ENCODE results near the gene G0S2. TPM values are rescaled to one million over a fixed set of nuclear protein-coding genes. Genes with fewer than 3 reads are reported as not detected.
A peak's percentile ranks its signal among the peaks of the same experiment; 100 is the strongest.

The G0S2 gene
- total and polyA plus RNA-seq, 10 donors = 12.5 to 126 (median 34.9) TPM

- intact Hi-C loops (cut with DNase I; ENCODE audit: low total_unique reads) = no loop called here
- H3K4me3 ChIP-seq = no peak overlapping the region
- H3K36me3 ChIP-seq = no peaks in the 10 kb centered on the region
- no peaks in the 10 kb centered on the region for H3K9me3 ChIP-seq
- H3K4me1 ChIP-seq = peaks cover 0 to 38% (median 20%) of the 10 kb centered on the region in 6 donors
- peak overlapping the region in 2 of 8 donors; percentile 26 to 55 for H3K27ac ChIP-seq
- TF ChIP-seq CTCF (IDR thresholded peaks at IDR 0.05 in 8 of 11, conservative IDR thresholded peaks at IDR 0.05 in 3 of 11) (no peak), POLR2A (IDR thresholded peaks at IDR 0.05) (no peak), POLR2AphosphoS5 (IDR thresholded peaks at IDR 0.05) (no peak)
- WGBS, 5 donors = 75 to 95% (median 81%) methylated on average over 1 of the region's 1 CpG
- no peak for DNase-seq
- H3K27me3 ChIP-seq (replicated peaks in 1 of 7) = peaks cover 0 to 15% (median 0%) of the 10 kb centered on the region in 7 donors
These were observed 13.6 kb downstream of the G0S2 start for GRCh38 chr1:209688746-209689234.

GRCh38 chr1:209689477-209689876 is 14.3 kb downstream of the G0S2 start:
- Histone ChIP-seq H3K4me3 (no peak overlapping the region), H3K27me3 (replicated peaks in 1 of 7) (peaks cover 0 to 10% (median 0%) of the 10 kb centered on the region in 7 donors), H3K4me1 (peaks cover 0 to 38% (median 20%) of the 10 kb centered on the region in 6 donors), H3K36me3 (no peaks in the 10 kb centered on the region), H3K9me3 (no peaks in the 10 kb centered on the region), H3K27ac (peak overlapping the region in 1 of 8 donors; percentile 26)
- 72 to 80% (median 75%) methylated on average over 4 of the region's 4 CpGs for WGBS, 5 donors
- intact Hi-C loops (cut with DNase I; ENCODE audit: low total_unique reads) = no loop called here
- no peak for DNase-seq
- no peak for TF ChIP-seq POLR2A (IDR thresholded peaks at IDR 0.05)
- no peak for TF ChIP-seq POLR2AphosphoS5 (IDR thresholded peaks at IDR 0.05)
- no peak for TF ChIP-seq CTCF (IDR thresholded peaks at IDR 0.05 in 8 of 11, conservative IDR thresholded peaks at IDR 0.05 in 3 of 11)

DNA sequence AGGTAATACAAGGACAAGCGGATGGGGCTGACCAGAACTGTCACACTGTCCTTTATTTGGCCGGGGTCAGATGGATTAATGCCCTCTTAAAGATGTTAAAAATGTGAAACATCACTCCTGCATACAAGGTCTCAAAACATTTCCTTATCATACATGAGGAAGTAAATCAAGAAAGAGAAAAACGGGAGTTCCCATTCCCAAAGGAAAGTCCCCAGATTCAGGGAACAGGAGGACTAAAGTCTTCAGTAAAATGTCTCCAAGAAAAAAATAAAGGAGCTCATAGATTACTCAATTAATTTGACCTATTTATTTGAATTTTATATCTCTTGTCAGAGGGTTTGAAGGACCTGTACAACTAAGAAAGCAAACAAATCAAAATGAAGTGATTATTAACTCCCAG is 16.0 kb downstream of the G0S2 start:
- no peak for DNase-seq
- no peaks in the 10 kb centered on the region for H3K9me3 ChIP-seq
- peak overlapping the region in 5 of 8 donors; percentile 13 to 32 (median 22) for H3K27ac ChIP-seq
- H3K27me3 ChIP-seq (replicated peaks in 1 of 7) = peaks cover 0 to 3% (median 0%) of the 10 kb centered on the region in 7 donors
- TF ChIP-seq POLR2A (IDR thresholded peaks at IDR 0.05) (no peak), POLR2AphosphoS5 (IDR thresholded peaks at IDR 0.05) (no peak), CTCF (IDR thresholded peaks at IDR 0.05 in 8 of 11, conservative IDR thresholded peaks at IDR 0.05 in 3 of 11) (no peak)
- no peaks in the 10 kb centered on the region for H3K36me3 ChIP-seq
- WGBS, 5 donors = 58 to 70% (median 68%) methylated on average over 3 of the region's 3 CpGs
- intact Hi-C loops (cut with DNase I; ENCODE audit: low total_unique reads) = loop anchor here (5.0 kb wide), 1 partner anchor 114 kb away; no protein-coding TSS in a partner anchor
- peaks cover 0 to 29% (median 14%) of the 10 kb centered on the region in 6 donors for H3K4me1 ChIP-seq
- H3K4me3 ChIP-seq = no peak overlapping the region

GRCh38 chr1:209692296-209692695 is 17.1 kb downstream of the G0S2 start:
- intact Hi-C loops (cut with DNase I; ENCODE audit: low total_unique reads) = loop anchor here (5.0 kb wide), 1 partner anchor 115 kb away; no protein-coding TSS in a partner anchor
- no peak for DNase-seq
- TF ChIP-seq POLR2A (IDR thresholded peaks at IDR 0.05) (no peak), CTCF (IDR thresholded peaks at IDR 0.05 in 8 of 11, conservative IDR thresholded peaks at IDR 0.05 in 3 of 11) (no peak), POLR2AphosphoS5 (IDR thresholded peaks at IDR 0.05) (no peak)
- 49 to 68% (median 61%) methylated on average over 4 of the region's 4 CpGs for WGBS, 5 donors
- no peak overlapping the region for H3K4me3 ChIP-seq
- peaks cover 0 to 24% (median 9%) of the 10 kb centered on the region in 6 donors for H3K4me1 ChIP-seq
- H3K36me3 ChIP-seq = no peaks in the 10 kb centered on the region
- peaks cover 0 to 3% (median 0%) of the 10 kb centered on the region in 7 donors for H3K27me3 ChIP-seq (replicated peaks in 1 of 7)
- peak overlapping the region in 6 of 8 donors; percentile 26 to 52 (median 32) for H3K27ac ChIP-seq
- H3K9me3 ChIP-seq = no peaks in the 10 kb centered on the region

Data from spleen (tissue), 11 donors.